ENCODE results near the gene ADRA2B. TPM values are rescaled to one million over a fixed set of nuclear protein-coding genes. Genes with fewer than 3 reads are reported as not detected.

Gene ADRA2B
- total and polyA plus RNA-seq, 2 donors (not counting 3 experiments of a cell fraction or from before 2014, with no cell fraction given), result not detected

DNA sequence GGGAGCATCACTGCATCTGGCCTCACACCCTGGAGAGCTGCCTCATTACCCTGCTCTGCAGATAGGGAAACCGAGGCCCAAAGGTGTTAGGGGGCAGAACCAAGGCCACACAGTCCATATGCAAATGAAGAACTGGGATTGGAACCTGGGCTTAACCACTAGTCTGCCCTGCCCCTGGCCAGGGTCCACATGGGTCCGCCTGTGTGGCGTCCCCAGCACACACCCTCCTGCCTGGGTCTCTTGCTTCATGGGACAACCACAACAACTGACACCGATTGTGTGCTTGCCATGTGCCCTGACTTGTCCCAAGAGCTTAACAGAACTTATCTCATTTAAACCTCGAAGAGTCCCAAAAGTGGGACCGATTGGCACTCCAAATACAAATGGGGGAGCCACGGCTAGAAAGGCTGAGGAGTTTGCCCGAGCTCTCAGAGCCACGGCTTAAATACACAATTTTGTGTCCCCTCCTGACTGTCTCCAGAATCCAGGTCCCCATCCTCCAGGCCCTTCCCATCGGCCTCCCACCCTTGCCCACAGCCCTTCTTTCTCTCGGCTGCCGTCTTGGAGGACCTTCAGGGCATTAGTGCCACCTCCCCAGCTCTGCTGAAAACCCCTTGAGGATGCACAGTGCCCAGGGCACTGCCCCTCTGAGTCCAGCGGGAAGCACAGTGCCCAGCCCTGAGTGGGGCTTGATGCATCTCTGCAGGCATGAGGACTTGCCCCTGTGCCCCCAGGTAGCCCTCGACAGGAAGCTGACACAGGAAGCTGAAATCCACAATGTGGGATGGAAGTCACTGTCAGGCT, 34.6 kb upstream of the ADRA2B start:
- FAIRE-seq, result no peak
- Histone ChIP-seq H3K4me3 (replicated peaks in 1 of 3; ENCODE audit: insufficient read depth in 1 of 3, low read depth in 1 of 3, low read length in 3 of 3) (no peak overlapping the region), H3K9ac (replicated peaks; ENCODE audit: extremely low read depth, insufficient read depth, low read length) (no peak overlapping the region), H2AFZ (ENCODE audit: low read depth, low read length) (no peak overlapping the region), H3K4me1 (ENCODE audit: control insufficient read depth, extremely low read depth, insufficient read depth, low read length) (no peaks in the 10 kb centered on the region), H3K9me3 (replicated peaks; ENCODE audit: control insufficient read depth, insufficient read depth, low read length) (no peaks in the 10 kb centered on the region), H3K27ac (ENCODE audit: insufficient read depth, low read depth, low read length) (no peak overlapping the region), H3K4me2 (ENCODE audit: insufficient read depth, low read length) (no peak overlapping the region), H3K36me3 (ENCODE audit: control insufficient read depth in 2 of 2, extremely low read depth in 1 of 2, insufficient read depth in 2 of 2, low read length in 2 of 2) (no peaks in the 10 kb centered on the region), H3K79me2 (ENCODE audit: control insufficient read depth, insufficient read depth, low read length) (no peaks in the 10 kb centered on the region), H3K9me1 (replicated peaks; ENCODE audit: control insufficient read depth, extremely low read depth, insufficient read depth, low read length) (no peaks in the 10 kb centered on the region), H3K27me3 (ENCODE audit: control insufficient read depth in 2 of 2, insufficient read depth in 2 of 2, low read length in 2 of 2) (no peaks in the 10 kb centered on the region), H4K20me1 (replicated peaks; ENCODE audit: control insufficient read depth, extremely low read depth, insufficient read depth, low read length) (no peaks in the 10 kb centered on the region)
- CTCF ChIA-PET, result interaction anchor here (1.0 to 6.3 kb wide), 3 partner anchors 24 to 35 kb away, joined by 3 to 26 read pairs (median 4); partner anchors contain the start of gene ADRA2B
- no TSS peak for BruUV-seq (replicated peaks)
- intact Hi-C loops (cut with micrococcal nuclease) (no loop called here), dilution Hi-C loops (cut with MboI; ENCODE audit: extremely low pct_ligation_motif_present, low sequenced_read_pairs) (no loop called here)
- no peak for DNase-seq (ENCODE audit: low read depth, low spot score)
- TF ChIP-seq MAX (IDR thresholded peaks at IDR 0.05; ENCODE audit: insufficient read depth, insufficient read length), result no peak
- TF ChIP-seq POLR2AphosphoS5 (IDR thresholded peaks at IDR 0.05; ENCODE audit: insufficient read depth, low read depth, low read length), result no peak
- no peak for TF ChIP-seq GATA2 (IDR thresholded peaks at IDR 0.05; ENCODE audit: insufficient read depth, insufficient read length, low read depth, low read length)
- no peak for TF ChIP-seq JUN (IDR thresholded peaks at IDR 0.05; ENCODE audit: borderline replicate concordance, insufficient read depth, insufficient read length, low read depth)
- no peak for TF ChIP-seq FOS (IDR thresholded peaks at IDR 0.05; ENCODE audit: borderline replicate concordance, insufficient read depth, low read length)
- no peak for TF ChIP-seq EZH2 (IDR thresholded peaks at IDR 0.05; ENCODE audit: borderline replicate concordance, low read depth, low read length, severe bottlenecking)
- TF ChIP-seq POLR2A (IDR thresholded peaks at IDR 0.05; ENCODE audit: low read depth, low read length), result no peak
- POLR2A ChIA-PET, result no interaction called here

Data from endothelial cell of umbilical vein (primary cell).